Measurements from ENCODE around the gene EGLN2. TPM values are rescaled to one million over a fixed set of nuclear protein-coding genes. Genes with fewer than 3 reads are reported as not detected.

Gene EGLN2
- total and polyA plus RNA-seq, 9 of the 15 experiments (the other 6 are each of a cell fraction or from before 2014, with no cell fraction given), result 9.6 to 114 (median 71.0) TPM

DNA sequence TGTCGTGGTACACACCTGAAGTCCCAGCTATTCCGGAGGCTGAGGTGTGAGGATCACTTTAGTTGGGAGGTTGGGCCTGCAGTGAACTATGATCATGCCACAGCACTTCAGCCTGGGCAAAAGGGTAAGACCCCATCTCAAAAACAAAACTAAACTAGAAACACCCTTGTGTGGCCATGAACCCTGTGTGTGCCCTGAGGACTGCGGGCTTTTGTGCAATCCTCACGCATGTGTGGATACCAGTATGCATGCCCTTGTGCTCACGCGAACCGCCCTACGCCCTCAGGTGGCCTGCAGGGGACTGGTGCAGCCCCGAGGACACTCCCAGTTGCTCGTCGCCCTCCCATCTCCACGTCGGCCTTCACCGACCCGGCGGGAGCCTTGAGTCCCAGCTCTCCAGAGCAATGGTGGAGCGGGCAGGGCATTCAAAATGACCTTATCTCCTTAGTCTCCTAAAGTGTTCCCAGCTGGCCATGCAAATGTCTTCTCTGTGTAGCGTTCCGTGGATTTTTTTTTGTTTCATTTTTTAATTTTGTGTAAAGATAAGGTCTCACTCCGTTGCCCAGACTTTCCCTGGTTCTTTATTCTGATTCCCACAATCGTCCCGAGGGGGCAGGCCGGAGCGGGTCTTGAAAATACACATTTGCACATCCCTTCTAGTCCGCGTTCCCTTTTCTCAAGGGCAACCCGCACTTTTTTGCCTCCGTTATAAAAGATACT, 868 bp upstream of the EGLN2 start (continued):
- TF ChIP-seq, protein P1, sequence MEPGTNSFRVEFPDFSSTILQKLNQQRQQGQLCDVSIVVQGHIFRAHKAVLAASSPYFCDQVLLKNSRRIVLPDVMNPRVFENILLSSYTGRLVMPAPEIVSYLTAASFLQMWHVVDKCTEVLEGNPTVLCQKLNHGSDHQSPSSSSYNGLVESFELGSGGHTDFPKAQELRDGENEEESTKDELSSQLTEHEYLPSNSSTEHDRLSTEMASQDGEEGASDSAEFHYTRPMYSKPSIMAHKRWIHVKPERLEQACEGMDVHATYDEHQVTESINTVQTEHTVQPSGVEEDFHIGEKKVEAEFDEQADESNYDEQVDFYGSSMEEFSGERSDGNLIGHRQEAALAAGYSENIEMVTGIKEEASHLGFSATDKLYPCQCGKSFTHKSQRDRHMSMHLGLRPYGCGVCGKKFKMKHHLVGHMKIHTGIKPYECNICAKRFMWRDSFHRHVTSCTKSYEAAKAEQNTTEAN (CRISPR knock-in tag; IDR thresholded peaks at IDR 0.05), result no peak
- no peak for TF ChIP-seq OTX1 (CRISPR knock-in tag; IDR thresholded peaks at IDR 0.05)
- no peak for TF ChIP-seq MEIS2 (IDR thresholded peaks at IDR 0.05; ENCODE audit: partially characterized antibody)
- TF ChIP-seq, protein P2, sequence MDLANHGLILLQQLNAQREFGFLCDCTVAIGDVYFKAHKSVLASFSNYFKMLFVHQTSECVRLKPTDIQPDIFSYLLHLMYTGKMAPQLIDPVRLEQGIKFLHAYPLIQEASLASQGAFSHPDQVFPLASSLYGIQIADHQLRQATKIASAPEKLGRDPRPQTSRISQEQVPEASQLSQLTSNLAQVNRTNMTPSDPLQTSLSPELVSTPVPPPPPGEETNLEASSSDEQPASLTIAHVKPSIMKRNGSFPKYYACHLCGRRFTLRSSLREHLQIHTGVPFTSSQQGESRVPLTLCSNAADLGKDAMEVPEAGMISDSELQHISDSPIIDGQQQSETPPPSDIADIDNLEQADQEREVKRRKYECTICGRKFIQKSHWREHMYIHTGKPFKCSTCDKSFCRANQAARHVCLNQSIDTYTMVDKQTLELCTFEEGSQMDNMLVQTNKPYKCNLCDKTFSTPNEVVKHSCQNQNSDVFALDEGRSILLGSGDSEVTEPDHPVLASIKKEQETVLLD (IDR thresholded peaks at IDR 0.05), result 0 out of 2 replicates have a peak, but pooled peaks have one; percentile 44
- no peak for TF ChIP-seq XRCC3 (IDR thresholded peaks at IDR 0.05)
- TF ChIP-seq, protein P3, sequence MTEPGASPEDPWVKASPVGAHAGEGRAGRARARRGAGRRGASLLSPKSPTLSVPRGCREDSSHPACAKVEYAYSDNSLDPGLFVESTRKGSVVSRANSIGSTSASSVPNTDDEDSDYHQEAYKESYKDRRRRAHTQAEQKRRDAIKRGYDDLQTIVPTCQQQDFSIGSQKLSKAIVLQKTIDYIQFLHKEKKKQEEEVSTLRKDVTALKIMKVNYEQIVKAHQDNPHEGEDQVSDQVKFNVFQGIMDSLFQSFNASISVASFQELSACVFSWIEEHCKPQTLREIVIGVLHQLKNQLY (CRISPR knock-in tag; conservative IDR thresholded peaks at IDR 0.05), result no peak
- TF ChIP-seq, protein P4, sequence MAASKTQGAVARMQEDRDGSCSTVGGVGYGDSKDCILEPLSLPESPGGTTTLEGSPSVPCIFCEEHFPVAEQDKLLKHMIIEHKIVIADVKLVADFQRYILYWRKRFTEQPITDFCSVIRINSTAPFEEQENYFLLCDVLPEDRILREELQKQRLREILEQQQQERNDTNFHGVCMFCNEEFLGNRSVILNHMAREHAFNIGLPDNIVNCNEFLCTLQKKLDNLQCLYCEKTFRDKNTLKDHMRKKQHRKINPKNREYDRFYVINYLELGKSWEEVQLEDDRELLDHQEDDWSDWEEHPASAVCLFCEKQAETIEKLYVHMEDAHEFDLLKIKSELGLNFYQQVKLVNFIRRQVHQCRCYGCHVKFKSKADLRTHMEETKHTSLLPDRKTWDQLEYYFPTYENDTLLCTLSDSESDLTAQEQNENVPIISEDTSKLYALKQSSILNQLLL (CRISPR knock-in tag; IDR thresholded peaks at IDR 0.05; ENCODE audit: borderline replicate concordance), result no peak
- TF ChIP-seq, protein P5, sequence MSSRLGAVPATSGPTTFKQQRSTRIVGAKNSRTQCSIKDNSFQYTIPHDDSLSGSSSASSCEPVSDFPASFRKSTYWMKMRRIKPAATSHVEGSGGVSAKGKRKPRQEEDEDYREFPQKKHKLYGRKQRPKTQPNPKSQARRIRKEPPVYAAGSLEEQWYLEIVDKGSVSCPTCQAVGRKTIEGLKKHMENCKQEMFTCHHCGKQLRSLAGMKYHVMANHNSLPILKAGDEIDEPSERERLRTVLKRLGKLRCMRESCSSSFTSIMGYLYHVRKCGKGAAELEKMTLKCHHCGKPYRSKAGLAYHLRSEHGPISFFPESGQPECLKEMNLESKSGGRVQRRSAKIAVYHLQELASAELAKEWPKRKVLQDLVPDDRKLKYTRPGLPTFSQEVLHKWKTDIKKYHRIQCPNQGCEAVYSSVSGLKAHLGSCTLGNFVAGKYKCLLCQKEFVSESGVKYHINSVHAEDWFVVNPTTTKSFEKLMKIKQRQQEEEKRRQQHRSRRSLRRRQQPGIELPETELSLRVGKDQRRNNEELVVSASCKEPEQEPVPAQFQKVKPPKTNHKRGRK (tag; IDR thresholded peaks at IDR 0.05), result no peak
- TF ChIP-seq IRF2 (CRISPR knock-in tag; IDR thresholded peaks at IDR 0.05), result no peak
- TF ChIP-seq ZC3H8 (IDR thresholded peaks at IDR 0.05), result peak; percentile 83; the same call in 1 of the 2 replicates
- TF ChIP-seq TSC22D4 (tag; IDR thresholded peaks at IDR 0.05), result no peak
- TF ChIP-seq, protein P6, sequence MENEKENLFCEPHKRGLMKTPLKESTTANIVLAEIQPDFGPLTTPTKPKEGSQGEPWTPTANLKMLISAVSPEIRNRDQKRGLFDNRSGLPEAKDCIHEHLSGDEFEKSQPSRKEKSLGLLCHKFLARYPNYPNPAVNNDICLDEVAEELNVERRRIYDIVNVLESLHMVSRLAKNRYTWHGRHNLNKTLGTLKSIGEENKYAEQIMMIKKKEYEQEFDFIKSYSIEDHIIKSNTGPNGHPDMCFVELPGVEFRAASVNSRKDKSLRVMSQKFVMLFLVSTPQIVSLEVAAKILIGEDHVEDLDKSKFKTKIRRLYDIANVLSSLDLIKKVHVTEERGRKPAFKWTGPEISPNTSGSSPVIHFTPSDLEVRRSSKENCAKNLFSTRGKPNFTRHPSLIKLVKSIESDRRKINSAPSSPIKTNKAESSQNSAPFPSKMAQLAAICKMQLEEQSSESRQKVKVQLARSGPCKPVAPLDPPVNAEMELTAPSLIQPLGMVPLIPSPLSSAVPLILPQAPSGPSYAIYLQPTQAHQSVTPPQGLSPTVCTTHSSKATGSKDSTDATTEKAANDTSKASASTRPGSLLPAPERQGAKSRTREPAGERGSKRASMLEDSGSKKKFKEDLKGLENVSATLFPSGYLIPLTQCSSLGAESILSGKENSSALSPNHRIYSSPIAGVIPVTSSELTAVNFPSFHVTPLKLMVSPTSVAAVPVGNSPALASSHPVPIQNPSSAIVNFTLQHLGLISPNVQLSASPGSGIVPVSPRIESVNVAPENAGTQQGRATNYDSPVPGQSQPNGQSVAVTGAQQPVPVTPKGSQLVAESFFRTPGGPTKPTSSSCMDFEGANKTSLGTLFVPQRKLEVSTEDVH (IDR thresholded peaks at IDR 0.05; ENCODE audit: low read depth, partially characterized antibody), result no peak
- TF ChIP-seq RFX1 (IDR thresholded peaks at IDR 0.05), result no peak
- TF ChIP-seq, protein P7, sequence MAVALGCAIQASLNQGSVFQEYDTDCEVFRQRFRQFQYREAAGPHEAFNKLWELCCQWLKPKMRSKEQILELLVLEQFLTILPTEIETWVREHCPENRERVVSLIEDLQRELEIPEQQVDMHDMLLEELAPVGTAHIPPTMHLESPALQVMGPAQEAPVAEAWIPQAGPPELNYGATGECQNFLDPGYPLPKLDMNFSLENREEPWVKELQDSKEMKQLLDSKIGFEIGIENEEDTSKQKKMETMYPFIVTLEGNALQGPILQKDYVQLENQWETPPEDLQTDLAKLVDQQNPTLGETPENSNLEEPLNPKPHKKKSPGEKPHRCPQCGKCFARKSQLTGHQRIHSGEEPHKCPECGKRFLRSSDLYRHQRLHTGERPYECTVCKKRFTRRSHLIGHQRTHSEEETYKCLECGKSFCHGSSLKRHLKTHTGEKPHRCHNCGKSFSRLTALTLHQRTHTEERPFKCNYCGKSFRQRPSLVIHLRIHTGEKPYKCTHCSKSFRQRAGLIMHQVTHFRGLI (CRISPR knock-in tag; IDR thresholded peaks at IDR 0.05), result no peak
- TF ChIP-seq ZNF57 (CRISPR knock-in tag; IDR thresholded peaks at IDR 0.05), result no peak

Data from K562 (cell line).